Right renal pelvis (tissue), 4 donors: Measurements from ENCODE around the gene SRRM4. TPM values are rescaled to one million over a fixed set of nuclear protein-coding genes. Genes with fewer than 3 reads are reported as not detected.
"Not testable (repeated sequence)": the region's sequence is repeated elsewhere in the genome, so short reads cannot be mapped to it uniquely, and the experiment has no call there.

Source experiments
- DNase-seq, 4 donors: peaks; one replicate each; pipeline ENCODE4 v3.0.0-alpha.2; 2013; ENCODE audit warnings: low read depth in 4 of 4, low spot score in 3 of 4, missing footprints in 1 of 4
- polyA plus RNA-seq, 4 donors: library from polyadenylated mRNA; unstranded; fragments of 120-200 nt; gene quantifications; one replicate each; pipeline ENCODE4 v1.2.1, GENCODE V29; 2013; ENCODE audit not compliant: insufficient read length in 4 of 4

The SRRM4 gene
- polyA plus RNA-seq, 4 donors, result 0.03 to 0.17 (median 0.10) TPM; not detected in 1

DNA sequence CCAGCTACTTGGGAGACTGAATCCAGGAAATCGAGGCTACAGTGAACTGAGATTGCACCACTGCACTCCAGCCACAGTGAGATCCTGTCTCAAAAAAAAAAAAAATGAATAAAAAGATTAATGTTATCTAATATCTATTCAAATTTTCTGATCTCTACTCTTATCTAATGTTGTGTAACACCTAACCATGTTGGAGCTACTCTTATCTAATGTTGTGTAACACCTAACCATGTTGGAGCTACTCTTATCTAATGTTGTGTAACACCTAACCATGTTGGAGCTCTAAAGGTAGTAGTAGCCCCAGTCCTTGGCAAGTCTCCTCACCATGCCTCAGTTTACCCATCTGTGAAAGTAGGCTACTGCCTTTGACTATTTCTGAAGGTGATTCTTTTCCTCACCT is 26.9 kb downstream of the SRRM4 start:
- DNase-seq, result not testable (repeated sequence)

DNA sequence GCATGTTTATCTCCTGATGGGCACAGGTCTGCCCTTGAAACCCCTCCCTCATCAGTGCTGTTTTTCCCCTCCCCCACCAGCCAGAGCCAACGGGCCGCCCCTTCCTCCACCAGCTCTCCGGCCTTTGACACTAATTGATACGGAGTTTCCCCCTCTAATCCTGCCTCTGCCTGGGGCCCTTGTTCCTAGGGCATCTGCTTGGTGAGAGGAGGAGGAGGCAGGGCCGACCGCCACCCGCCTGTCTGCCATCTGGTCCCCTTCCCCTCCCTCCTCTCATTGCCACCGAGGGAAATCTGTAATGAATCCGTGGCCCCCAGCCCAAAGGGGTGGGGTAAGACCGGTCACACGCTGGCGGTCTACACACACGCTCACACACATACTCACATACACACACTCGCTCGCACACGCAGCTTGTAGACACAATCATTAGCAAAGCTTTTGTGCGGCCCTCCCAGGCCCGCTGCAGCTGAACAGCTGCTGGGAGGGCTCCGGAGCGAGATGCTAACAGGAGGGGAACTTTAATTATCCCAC is 27.4 kb downstream of the SRRM4 start:
- no peak for DNase-seq

DNA sequence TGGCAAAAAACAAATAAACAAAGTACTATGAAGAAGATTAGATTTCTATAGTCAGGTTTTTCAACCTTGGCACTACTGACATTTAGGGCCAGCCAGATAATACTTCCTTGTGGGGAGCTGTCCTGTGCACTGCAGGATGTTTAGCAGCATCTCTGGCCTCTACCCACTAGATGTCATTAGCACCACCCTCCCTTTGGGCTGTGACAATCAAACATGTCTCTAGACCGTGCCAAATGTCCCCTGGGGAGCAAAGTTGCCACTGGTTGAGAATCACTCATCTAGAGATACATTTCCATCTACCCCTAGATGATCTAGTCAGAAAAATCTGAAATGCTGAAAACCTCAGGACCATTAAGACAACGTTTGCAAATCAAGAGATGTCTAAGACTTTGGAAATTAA is 29.9 kb downstream of the SRRM4 start:
- no peak for DNase-seq

GRCh38 chr12:119012179-119012578 is 30.8 kb downstream of the SRRM4 start:
- no peak for DNase-seq

DNA sequence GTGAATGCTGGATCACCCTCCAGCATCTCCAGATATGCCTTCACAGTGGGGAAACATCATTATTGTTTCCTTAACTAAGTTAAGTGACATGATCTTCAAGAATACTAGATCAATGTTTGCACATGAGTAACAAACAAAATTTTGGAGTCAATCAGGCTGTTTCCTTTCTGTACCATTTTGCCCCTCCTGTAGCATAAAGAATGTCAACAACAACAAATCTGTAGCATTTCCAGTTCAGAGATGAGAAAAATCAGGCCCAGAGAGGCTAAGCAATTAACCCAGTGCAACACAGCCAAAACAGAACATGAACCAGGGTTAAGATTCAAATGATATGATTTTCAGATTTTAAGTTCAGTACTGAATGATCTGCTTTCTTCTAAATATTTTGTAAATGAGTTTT is 31.7 kb downstream of the SRRM4 start:
- DNase-seq, result no peak

DNA sequence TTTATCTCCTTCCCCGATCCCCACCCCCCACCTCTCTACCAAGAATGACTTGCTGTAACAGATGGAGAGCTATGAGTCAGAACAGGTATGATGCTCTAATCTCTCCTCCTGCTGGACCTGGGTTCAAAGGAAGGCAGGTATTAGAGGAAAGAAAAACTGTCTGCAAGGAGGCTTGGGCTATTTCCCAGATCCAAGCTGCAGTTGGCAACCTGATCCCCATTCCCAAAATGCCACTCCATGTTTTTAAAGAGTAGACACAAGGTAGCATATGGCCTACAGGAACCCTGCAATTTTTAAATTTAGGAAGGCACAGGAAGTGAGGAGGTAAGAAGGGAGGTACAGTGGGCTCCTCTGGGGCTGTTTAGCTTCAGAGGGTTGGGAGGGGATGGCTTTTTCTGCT is 33.0 kb downstream of the SRRM4 start:
- DNase-seq, result no peak

DNA sequence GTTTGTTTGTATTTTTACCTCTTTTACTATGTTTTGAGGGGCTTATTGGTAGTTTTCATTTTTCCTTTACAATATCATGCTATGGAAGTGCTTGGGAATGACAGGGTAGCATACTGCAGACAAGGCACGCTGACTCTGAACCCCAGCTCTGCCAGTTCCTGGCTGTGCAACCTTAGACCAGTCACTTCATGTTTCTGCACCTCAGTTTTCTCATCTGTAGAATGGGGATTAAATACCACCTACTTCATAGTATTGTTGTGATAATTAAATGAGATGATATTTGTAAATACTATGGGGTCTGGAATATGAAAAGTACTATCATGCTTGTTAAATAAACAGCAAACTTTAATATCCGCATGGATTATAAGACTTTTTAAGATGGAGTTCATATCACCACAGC is 35.4 kb downstream of the SRRM4 start:
- no peak for DNase-seq

- DNase-seq, result no peak
Observed at GRCh38 chr12:119019166-119019565, 37.8 kb downstream of the SRRM4 start.

DNA sequence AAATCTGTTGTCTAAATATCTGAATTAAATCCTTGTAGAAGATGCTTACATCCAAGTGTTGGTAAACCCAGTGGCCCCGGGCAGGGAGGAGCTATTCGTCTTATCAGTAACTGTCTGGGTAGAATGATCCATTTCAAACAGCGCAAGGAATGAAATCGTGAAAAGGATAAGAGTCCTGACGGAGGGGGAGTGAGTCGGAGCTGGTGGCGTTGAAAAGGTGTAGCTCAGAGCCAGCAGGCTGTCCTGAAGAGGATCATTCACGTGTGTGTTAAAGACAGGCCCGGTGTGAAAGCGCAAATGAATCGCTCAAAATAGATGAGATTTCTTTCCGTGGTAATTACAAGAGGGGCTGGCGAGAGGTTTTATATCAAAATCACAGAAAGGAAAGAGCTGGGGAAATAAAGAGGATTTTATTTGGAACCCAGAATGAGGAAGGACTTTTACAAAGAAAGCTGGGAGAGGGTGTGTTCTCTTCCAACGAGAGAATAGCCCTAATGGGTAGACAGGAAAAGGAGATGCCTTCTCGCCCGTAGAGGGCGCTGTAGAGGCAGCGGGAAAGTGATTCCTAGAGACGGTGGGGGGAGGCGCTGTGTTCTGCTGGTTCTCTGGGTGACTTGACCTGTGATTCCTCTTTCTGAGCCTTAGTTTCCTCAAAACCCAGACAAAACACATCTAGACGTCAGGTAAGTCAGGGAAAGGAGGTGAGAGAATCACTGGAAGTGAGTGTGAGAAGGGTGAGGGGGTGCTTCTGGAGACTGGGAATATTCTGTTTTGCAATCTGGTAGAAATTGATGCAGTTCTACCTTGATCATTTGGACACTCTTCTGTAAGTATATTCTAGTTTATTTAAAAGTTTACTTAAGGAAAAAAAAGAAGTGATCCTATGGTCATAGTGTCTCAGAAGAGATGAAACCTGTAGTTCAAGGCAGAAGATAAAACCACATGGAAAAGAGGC is 39.3 kb downstream of the SRRM4 start:
- DNase-seq, result no peak

- DNase-seq, result no peak
Observed at GRCh38 chr12:119024356-119024755, 43.0 kb downstream of the SRRM4 start.

- no peak for DNase-seq
Observed at GRCh38 chr12:119025786-119026185, 44.4 kb downstream of the SRRM4 start.

- DNase-seq, result not testable (repeated sequence)
Observed at GRCh38 chr12:119033332-119033731, 52.0 kb downstream of the SRRM4 start.

DNA sequence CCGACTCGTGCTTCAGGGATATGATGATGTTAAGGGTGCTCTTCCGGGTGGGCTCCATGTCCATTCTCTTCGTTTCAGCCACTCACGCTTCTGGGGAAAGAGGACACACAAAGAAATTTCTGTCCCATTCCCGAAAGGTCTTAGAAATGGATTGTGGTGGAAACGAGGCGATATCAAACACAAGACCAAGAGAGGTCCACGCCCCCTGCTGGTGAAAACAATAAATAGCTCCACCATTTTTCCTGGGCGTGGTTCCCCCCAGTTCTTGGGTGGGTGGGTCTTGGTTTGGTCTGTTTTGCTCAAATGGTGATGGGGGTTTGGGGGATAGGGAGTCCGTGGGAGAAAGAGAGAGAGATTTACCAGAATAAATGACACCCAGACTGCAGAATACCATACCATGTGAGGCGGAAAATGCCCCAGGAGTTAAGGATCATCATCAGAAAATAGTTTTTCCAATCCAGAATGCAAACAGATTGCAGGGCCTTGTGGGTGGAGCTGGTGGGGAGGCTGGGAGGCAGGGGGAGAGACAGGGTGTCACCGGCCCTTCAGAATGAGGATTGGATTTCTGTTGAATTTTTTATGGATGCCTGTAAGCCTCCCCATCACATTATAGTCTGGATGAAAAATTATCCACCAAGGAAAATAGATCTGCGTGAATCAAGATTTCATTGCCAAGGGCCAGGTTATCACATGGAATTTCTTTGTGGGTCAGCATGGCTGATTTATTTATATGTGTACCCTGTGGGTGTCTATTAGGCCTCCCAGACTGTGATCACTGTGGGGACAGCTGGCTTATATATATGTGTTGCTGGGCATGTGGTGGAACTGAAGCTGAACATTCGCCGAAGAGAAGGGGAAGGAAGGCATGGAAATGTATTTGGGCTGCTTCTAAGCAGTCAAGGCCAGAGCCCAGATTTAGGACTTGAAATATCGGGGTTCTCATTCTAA is 55.8 kb downstream of the SRRM4 start:
- peak in 1 of 4 donors; percentile 3 for DNase-seq

- DNase-seq, result no peak
Observed at GRCh38 chr12:119044094-119044493, 62.8 kb downstream of the SRRM4 start.

- DNase-seq, result no peak
Observed at GRCh38 chr12:119047641-119048040, 66.3 kb downstream of the SRRM4 start.

DNA sequence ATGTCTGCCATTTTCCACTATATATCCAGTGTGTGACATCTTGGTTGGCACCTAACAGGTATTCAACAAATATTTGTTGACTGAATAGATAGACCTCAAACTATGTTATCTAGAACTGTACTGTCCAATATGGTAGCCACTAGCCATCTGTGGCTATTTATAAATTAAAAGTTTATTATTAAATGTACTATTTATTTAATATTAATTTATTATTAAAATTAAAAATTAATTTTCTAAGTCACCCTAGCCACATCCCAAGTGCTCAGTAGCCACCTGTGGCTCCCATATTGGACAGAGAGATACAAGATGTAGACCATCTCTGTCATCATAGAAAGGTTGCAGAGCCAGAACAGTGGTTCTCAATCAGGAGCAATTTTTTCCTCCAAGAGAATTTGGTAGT is 69.3 kb downstream of the SRRM4 start:
- DNase-seq, result no peak

DNA sequence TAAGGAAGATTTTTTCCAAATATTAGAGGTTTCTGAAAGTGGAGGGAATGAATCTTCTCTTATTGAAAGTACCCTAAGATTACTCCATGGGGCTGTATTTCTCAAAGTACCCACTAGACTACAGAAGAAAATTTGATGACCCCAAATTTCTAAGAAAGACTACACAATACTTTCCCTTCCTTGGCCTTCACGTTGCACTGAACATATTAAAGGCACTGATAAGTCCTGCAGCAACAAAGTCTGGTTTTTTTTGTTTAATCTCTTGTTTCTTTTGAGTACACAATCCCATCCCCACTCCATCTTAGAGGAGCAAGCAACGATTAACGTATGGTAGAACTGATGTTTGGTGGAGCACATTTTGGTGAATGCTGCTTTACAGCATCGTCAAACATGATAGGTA is 70.1 kb downstream of the SRRM4 start:
- no peak for DNase-seq

- DNase-seq, result no peak
Observed at GRCh38 chr12:119052001-119052400, 70.7 kb downstream of the SRRM4 start.

GRCh38 chr12:119055977-119056376 is 74.6 kb downstream of the SRRM4 start:
- no peak for DNase-seq

DNA sequence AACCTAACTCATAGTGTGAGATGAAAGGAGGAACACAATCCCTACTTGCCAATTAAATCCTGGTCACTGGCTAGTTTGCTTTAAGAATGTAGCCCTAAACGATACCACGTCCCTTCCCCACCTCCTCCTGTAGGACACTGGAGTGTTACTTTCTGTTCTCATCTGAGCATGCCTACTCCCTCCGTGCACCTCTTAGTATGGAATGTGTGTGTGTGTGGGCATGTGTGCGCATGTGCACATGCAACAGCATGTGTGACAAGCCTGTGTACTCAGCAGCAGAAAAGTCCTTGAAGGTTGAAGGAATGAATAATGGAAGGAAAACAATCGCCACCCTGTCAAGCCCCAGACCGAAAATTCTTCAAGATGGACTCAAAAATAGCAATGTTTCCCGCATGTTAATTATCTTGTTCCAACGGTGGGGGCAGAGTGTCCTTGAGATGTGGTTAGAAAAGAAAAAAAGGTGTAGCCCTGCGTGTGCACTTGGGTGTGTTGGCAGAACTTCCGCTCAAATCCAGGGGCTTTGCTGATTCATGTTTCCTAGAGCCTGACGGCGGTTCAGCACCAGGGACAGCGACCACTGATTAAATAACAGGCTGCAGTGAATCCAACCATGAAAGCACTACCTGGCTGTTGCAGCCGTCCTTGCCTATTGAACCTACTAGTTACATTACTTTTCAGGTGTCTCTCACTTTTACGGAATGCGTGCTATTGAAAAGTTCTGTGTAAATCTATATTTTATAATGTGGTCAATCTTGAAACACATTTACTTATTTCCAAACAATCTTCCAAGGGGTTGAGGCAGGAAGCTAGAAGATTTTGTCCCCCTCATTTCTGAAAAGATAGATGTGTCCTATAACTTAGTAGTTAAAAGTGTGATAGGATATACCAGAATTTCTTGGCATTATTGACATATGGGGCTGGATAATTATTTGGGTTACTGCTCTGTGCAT is 79.8 kb downstream of the SRRM4 start:
- peak; percentile 54 to 65 (median 60) for DNase-seq
